PC-3 (cell line): ENCODE measurements around the gene PKP3. TPM values are rescaled to one million over a fixed set of nuclear protein-coding genes. Genes with fewer than 3 reads are reported as not detected.
"Not testable (repeated sequence)": the region's sequence is repeated elsewhere in the genome, so short reads cannot be mapped to it uniquely, and the experiment has no call there.

Experiments used
- ATAC-seq: fragments of 200-7000 bp; cut with Tn5 transposase; 2 replicates; pipeline ENCODE4 v1.9.1; 2020; ENCODE audit warnings: mild to moderate bottlenecking, moderate library complexity
- BruUV-seq: library from RNA; stranded (reverse); fragments of 400-500 nt; replicated peaks from 2 replicates; lab custom pipeline; 2021; lab: Mats Ljungman, UMichigan
- CTCF ChIA-PET: fragments of 300-600 bp; sonication (Branson Sonifier 250); formaldehyde crosslinking; loops from one replicate; lab custom pipeline; 2022; ENCODE audit warnings: antibody characterized with exemption; lab: Charles Lee
- POLR2A ChIA-PET: fragments of 300-600 bp; sonication (Branson Sonifier 250); formaldehyde crosslinking; loops from one replicate; lab custom pipeline; 2022; ENCODE audit warnings: antibody characterized with exemption; ENCODE audit not compliant: unreplicated experiment; lab: Charles Lee
- DNase-seq: peaks from one replicate; pipeline ENCODE4 v3.0.0-alpha.2; 2015
- H2AFZ ChIP-seq: fragments of 300-600 bp; sonication (generic); 2 replicates; pipeline ENCODE4 v1.6.0; 2016; ENCODE audit warnings: antibody characterized with exemption, low read length
- H3F3A ChIP-seq: fragments of 300-600 bp; sonication (generic); one replicate; pipeline ENCODE4 v1.6.0; 2017; ENCODE audit warnings: antibody characterized with exemption, low read length, control low read depth, mild to moderate bottlenecking; ENCODE audit not compliant: unreplicated experiment
- H3K27ac ChIP-seq: fragments of 300-600 bp; sonication (generic); 2 replicates; pipeline ENCODE4 v1.5.1; 2016; ENCODE audit warnings: mild to moderate bottlenecking, low read length
- H3K27me3 ChIP-seq: fragments of 300-600 bp; sonication (generic); 2 replicates; pipeline ENCODE4 v1.6.1; 2016; ENCODE audit warnings: low read length, mixed read lengths
- H3K36me3 ChIP-seq: fragments of 300-600 bp; sonication (generic); 2 replicates; pipeline ENCODE4 v1.6.1; 2016; ENCODE audit warnings: low read depth, mixed run types, low read length, mixed read lengths
- H3K4me1 ChIP-seq: fragments of 300-600 bp; sonication (generic); 2 replicates; pipeline ENCODE4 v1.5.1; 2016; ENCODE audit warnings: low read length; ENCODE audit not compliant: insufficient read depth
- H3K4me2 ChIP-seq: fragments of 300-600 bp; sonication (generic); 2 replicates; pipeline ENCODE4 v1.6.0; 2016; ENCODE audit warnings: low read length
- H3K4me3 ChIP-seq: fragments of 300-600 bp; sonication (generic); 2 replicates; pipeline ENCODE4 v1.5.1; 2016; ENCODE audit warnings: mild to moderate bottlenecking, low read length, mixed read lengths
- H3K79me2 ChIP-seq: fragments of 300-600 bp; sonication (generic); 2 replicates; pipeline ENCODE4 v1.6.1; 2017; ENCODE audit warnings: low read length, mixed read lengths
- H3K9ac ChIP-seq: fragments of 300-600 bp; sonication (generic); 2 replicates; pipeline ENCODE4 v1.6.0; 2016; ENCODE audit warnings: mild to moderate bottlenecking, low read length
- H3K9me2 ChIP-seq: fragments of 300-600 bp; sonication (generic); replicated peaks from 2 replicates; pipeline ENCODE4 v1.6.1; 2016; ENCODE audit warnings: mixed run types, low read length, mixed read lengths
- H3K9me3 ChIP-seq: fragments of 300-600 bp; sonication (generic); 2 replicates; pipeline ENCODE4 v1.6.1; 2016; ENCODE audit warnings: low read length, mixed read lengths
- H4K20me1 ChIP-seq: fragments of 300-600 bp; sonication (generic); 2 replicates; pipeline ENCODE4 v1.6.1; 2016; ENCODE audit warnings: low read length, mixed read lengths
- EZH2 ChIP-seq: fragments of 300-600 bp; sonication (generic); IDR thresholded peaks from one replicate; pipeline ENCODE4 v1.6.1; 2017; ENCODE audit warnings: antibody characterized with exemption, mild to moderate bottlenecking, low read length; ENCODE audit not compliant: unreplicated experiment
- EZH2phosphoT487 ChIP-seq: fragments of 300-600 bp; sonication (generic); IDR thresholded peaks from 2 replicates; pipeline ENCODE4 v1.6.1; 2018; ENCODE audit warnings: mild to moderate bottlenecking, antibody characterized with exemption, low read length, borderline replicate concordance
- intact Hi-C: fragments of 100-400 bp; cut with micrococcal nuclease; formaldehyde crosslinking; loops from 2 replicates; pipeline ENCODE4 v1.9.0; 2023
- total RNA-seq: library from RNA; depleted of rRNA; stranded (reverse); fragments of >200 nt; gene quantifications from 2 replicates; pipeline ENCODE4 v1.2.3, GENCODE V29; 2014
- TF ChIP-seq, protein P1 (sequence below): fragments of 300-600 bp; sonication (generic); conservative IDR thresholded peaks from 2 replicates; pipeline ENCODE4 v1.5.1; 2017; ENCODE audit warnings: antibody characterized with exemption, low read depth, mild to moderate bottlenecking, low read length

PKP3 gene
- total RNA-seq, 1 experiment from 2014 or later, result 218 TPM

- Histone ChIP-seq H3K4me3 (no peak overlapping the region), H2AFZ (no peak overlapping the region), H3F3A (no peaks in the 10 kb centered on the region), H3K4me2 (no peak overlapping the region), H4K20me1 (no peaks in the 10 kb centered on the region), H3K27ac (no peak overlapping the region), H3K79me2 (no peaks in the 10 kb centered on the region), H3K36me3 (no peaks in the 10 kb centered on the region), H3K27me3 (no peaks in the 10 kb centered on the region), H3K4me1 (no peaks in the 10 kb centered on the region), H3K9me2 (no peaks in the 10 kb centered on the region), H3K9me3 (no peaks in the 10 kb centered on the region), H3K9ac (no peak overlapping the region)
- CTCF ChIA-PET, result no interaction called here
- TF ChIP-seq EZH2phosphoT487 (no peak), EZH2 (no peak)
- TF ChIP-seq, protein P1, sequence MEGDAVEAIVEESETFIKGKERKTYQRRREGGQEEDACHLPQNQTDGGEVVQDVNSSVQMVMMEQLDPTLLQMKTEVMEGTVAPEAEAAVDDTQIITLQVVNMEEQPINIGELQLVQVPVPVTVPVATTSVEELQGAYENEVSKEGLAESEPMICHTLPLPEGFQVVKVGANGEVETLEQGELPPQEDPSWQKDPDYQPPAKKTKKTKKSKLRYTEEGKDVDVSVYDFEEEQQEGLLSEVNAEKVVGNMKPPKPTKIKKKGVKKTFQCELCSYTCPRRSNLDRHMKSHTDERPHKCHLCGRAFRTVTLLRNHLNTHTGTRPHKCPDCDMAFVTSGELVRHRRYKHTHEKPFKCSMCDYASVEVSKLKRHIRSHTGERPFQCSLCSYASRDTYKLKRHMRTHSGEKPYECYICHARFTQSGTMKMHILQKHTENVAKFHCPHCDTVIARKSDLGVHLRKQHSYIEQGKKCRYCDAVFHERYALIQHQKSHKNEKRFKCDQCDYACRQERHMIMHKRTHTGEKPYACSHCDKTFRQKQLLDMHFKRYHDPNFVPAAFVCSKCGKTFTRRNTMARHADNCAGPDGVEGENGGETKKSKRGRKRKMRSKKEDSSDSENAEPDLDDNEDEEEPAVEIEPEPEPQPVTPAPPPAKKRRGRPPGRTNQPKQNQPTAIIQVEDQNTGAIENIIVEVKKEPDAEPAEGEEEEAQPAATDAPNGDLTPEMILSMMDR, result no peak
- no peak for ATAC-seq
- no TSS peak for BruUV-seq
- POLR2A ChIA-PET, result no interaction called here
- no peak for DNase-seq
- intact Hi-C loops, result no loop called here
Observed at GRCh38 chr11:346529-346928, 47.5 kb upstream of the PKP3 start.

GRCh38 chr11:349270-349954 is 44.6 kb upstream of the PKP3 start:
- H3K4me1 ChIP-seq, H3K4me3 ChIP-seq, H2AFZ ChIP-seq, POLR2A ChIA-PET, H3K27me3 ChIP-seq, H3K79me2 ChIP-seq, BruUV-seq, H3K9ac ChIP-seq, H3K9me3 ChIP-seq, H3F3A ChIP-seq, H3K27ac ChIP-seq, CTCF ChIA-PET, intact Hi-C loops, H3K9me2 ChIP-seq, H3K4me2 ChIP-seq, ATAC-seq, H3K36me3 ChIP-seq, H4K20me1 ChIP-seq, DNase-seq: not testable (repeated sequence)

- H3K9me2 ChIP-seq, POLR2A ChIA-PET, BruUV-seq, H3K9ac ChIP-seq, H2AFZ ChIP-seq, H3K79me2 ChIP-seq, H3K27me3 ChIP-seq, ATAC-seq, H4K20me1 ChIP-seq, H3K9me3 ChIP-seq, DNase-seq, H3F3A ChIP-seq, H3K4me1 ChIP-seq, H3K4me3 ChIP-seq, H3K27ac ChIP-seq, H3K36me3 ChIP-seq, H3K4me2 ChIP-seq, CTCF ChIA-PET, intact Hi-C loops: not testable (repeated sequence)
Observed at GRCh38 chr11:350033-350722, 43.8 kb upstream of the PKP3 start.
